Globus pallidus (tissue), 1 donor: ENCODE data around the gene SHC1.

Source experiments
- DNase-seq: peaks from one replicate; pipeline ENCODE4 v3.0.0-alpha.2; 2015; ENCODE audit warnings: low spot score

Gene SHC1

GRCh38 chr1:154973344-154974101 lies 3.0 kb upstream of the SHC1 start:
- peak; percentile 85 for DNase-seq

GRCh38 chr1:154972517-154973343 lies 2.2 kb upstream of the SHC1 start:
- DNase-seq: peak; percentile 41

- DNase-seq: no peak
Measured at GRCh38 chr1:154972213-154972516, 1.6 kb upstream of the SHC1 start.

GRCh38 chr1:154971341-154971998 lies 923 bp upstream of the SHC1 start:
- DNase-seq: no peak

- DNase-seq: no peak
Measured at GRCh38 chr1:154969860-154970452, 591 bp downstream of the SHC1 start.

GRCh38 chr1:154969246-154969645 lies 1.3 kb downstream of the SHC1 start:
- no peak for DNase-seq

- DNase-seq: no peak
Measured at GRCh38 chr1:154968731-154969130, 1.8 kb downstream of the SHC1 start.

- no peak for DNase-seq
Measured at GRCh38 chr1:154967331-154967950, 3.1 kb downstream of the SHC1 start.

GRCh38 chr1:154966111-154966510 lies 4.4 kb downstream of the SHC1 start:
- DNase-seq: no peak

- DNase-seq: no peak
Measured at GRCh38 chr1:154964359-154964758, 6.2 kb downstream of the SHC1 start.

GRCh38 chr1:154963643-154964042 lies 6.9 kb downstream of the SHC1 start:
- DNase-seq: no peak

- DNase-seq: no peak
Measured at GRCh38 chr1:154962795-154963330, 7.7 kb downstream of the SHC1 start.

GRCh38 chr1:154962156-154962749 lies 8.3 kb downstream of the SHC1 start:
- DNase-seq: no peak

GRCh38 chr1:154961207-154962155 lies 9.1 kb downstream of the SHC1 start, which contains the start of gene PYGO2:
Gene PYGO2, minus strand, starts transcription at chr1:154961782. Its CDS starts 206 bp downstream, at chr1:154961576.
- DNase-seq: peak; percentile 64

GRCh38 chr1:154960446-154961136 lies 10.0 kb downstream of the SHC1 start:
- DNase-seq: no peak

GRCh38 chr1:154959426-154959780 lies 11.1 kb downstream of the SHC1 start:
- DNase-seq: no peak

- no peak for DNase-seq
Measured at GRCh38 chr1:154958681-154959425, 11.7 kb downstream of the SHC1 start.

- DNase-seq: no peak
Measured at GRCh38 chr1:154958036-154958435, 12.5 kb downstream of the SHC1 start.
